ENCODE data around the gene NOX1. TPM values are rescaled to one million over a fixed set of nuclear protein-coding genes. Genes with fewer than 3 reads are reported as not detected.
"Not testable (repeated sequence)": the region's sequence is repeated elsewhere in the genome, so short reads cannot be mapped to it uniquely, and the experiment has no call there.

Gene NOX1
- total RNA-seq, 1 donor from 2014 or later: not detected

GRCh38 chrX:100798484-100799214, 75.5 kb downstream of the NOX1 start:
- ATAC-seq (no peak), DNase-seq (no peak)
- Histone ChIP-seq H3K27me3 (no peaks in the 10 kb centered on the region), H3K36me3 (no peaks in the 10 kb centered on the region), H3K4me3 (no peak overlapping the region), H3K9me3 (no peaks in the 10 kb centered on the region), H3K4me1 (no peaks in the 10 kb centered on the region), H3K27ac (no peak overlapping the region)
- TF ChIP-seq, protein P1, sequence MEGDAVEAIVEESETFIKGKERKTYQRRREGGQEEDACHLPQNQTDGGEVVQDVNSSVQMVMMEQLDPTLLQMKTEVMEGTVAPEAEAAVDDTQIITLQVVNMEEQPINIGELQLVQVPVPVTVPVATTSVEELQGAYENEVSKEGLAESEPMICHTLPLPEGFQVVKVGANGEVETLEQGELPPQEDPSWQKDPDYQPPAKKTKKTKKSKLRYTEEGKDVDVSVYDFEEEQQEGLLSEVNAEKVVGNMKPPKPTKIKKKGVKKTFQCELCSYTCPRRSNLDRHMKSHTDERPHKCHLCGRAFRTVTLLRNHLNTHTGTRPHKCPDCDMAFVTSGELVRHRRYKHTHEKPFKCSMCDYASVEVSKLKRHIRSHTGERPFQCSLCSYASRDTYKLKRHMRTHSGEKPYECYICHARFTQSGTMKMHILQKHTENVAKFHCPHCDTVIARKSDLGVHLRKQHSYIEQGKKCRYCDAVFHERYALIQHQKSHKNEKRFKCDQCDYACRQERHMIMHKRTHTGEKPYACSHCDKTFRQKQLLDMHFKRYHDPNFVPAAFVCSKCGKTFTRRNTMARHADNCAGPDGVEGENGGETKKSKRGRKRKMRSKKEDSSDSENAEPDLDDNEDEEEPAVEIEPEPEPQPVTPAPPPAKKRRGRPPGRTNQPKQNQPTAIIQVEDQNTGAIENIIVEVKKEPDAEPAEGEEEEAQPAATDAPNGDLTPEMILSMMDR (IDR thresholded peaks at IDR 0.05): no peak
- intact Hi-C loops (cut with DNase I): no loop called here

- H3K36me3 ChIP-seq: no peaks in the 10 kb centered on the region
- no peak overlapping the region for H3K4me3 ChIP-seq
- H3K9me3 ChIP-seq: no peaks in the 10 kb centered on the region
- H3K4me1 ChIP-seq: no peaks in the 10 kb centered on the region
- H3K27me3 ChIP-seq: no peaks in the 10 kb centered on the region
- TF ChIP-seq, protein P1 (IDR thresholded peaks at IDR 0.05): no peak
- H3K27ac ChIP-seq: no peak overlapping the region
- intact Hi-C loops (cut with DNase I): no loop called here
- no peak for DNase-seq
- no peak for ATAC-seq
Measured at GRCh38 chrX:100797359-100797758, 76.8 kb downstream of the NOX1 start.

DNA sequence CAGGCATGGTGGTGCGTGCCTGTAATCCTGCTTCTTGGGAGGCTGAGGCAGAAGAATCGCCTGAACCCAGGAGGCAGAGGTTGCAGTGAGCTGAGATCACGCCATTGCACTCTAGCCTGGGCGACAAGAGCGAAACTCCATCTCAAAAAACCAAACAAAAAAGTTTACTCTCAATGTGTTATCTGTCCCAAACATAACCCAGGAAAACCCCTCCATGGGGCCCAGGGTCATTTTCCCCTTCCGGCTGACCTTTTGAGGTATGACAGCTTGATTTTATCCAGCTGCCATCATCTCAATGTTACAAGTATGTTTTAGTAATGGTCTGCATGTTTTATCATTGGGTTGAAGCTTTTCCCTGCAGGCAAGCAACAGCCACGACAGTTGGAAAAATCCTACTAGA, 77.8 kb downstream of the NOX1 start:
- ATAC-seq; intact Hi-C loops (cut with DNase I): not testable (repeated sequence)

More for the DNA sequence above, 77.8 kb downstream of the NOX1 start:
- H3K4me1 ChIP-seq, H3K36me3 ChIP-seq, H3K27ac ChIP-seq, H3K27me3 ChIP-seq, DNase-seq, H3K4me3 ChIP-seq, H3K9me3 ChIP-seq: not testable (repeated sequence)

Other genes starting within 250 kb of the NOX1 start
- 13.9 TPM for gene TSPAN6, start 237.6 kb downstream of the NOX1 start, total RNA-seq
- 39.1 TPM for gene SRPX2, start 230.2 kb downstream of the NOX1 start, total RNA-seq
- 16.4 TPM for gene SYTL4, start 142.2 kb downstream of the NOX1 start, total RNA-seq
- gene CSTF2, start 54.0 kb downstream of the NOX1 start, total RNA-seq: 12.2 TPM
- 8.4 TPM for gene XKRX, start 54.6 kb upstream of the NOX1 start, total RNA-seq
- gene ARL13A, start 95.3 kb upstream of the NOX1 start, total RNA-seq: not detected
- gene TRMT2B, start 177.8 kb upstream of the NOX1 start, total RNA-seq: 20.9 TPM
- 1.5 TPM for gene TMEM35A, start 204.5 kb upstream of the NOX1 start, total RNA-seq
- 1.2 TPM for gene CENPI, start 223.8 kb upstream of the NOX1 start, total RNA-seq

Data from upper lobe of right lung (tissue), 1 donor.